ENCODE data around the gene PKHD1. TPM values are rescaled to one million over a fixed set of nuclear protein-coding genes. Genes with fewer than 3 reads are reported as not detected.

The PKHD1 gene
- total RNA-seq, 1 experiment from 2014 or later = 0.09 TPM

DNA sequence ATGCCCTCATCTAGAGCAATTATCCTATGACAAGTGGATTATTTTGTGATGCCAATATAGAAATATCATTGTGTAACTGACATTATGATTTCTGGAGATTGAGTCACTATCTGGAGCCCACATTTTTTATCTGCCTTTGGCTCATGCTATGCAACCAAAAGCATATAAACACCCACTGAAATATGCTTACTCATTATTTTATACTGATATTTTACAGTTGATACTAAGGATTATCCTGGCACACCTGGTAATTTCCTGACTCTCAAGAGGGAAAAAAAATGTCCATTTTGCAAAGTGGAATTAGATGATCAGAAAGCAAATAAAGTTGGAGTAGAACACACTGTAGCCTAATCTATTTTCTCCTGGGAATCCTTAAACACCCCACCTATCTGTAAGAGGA, 154.5 kb downstream of the PKHD1 start:
- H4K5ac ChIP-seq (ENCODE audit: insufficient read length, low read depth, low read length) = no peak overlapping the region
- no peaks in the 10 kb centered on the region for H3K9me3 ChIP-seq (ENCODE audit: control insufficient read depth, low read depth, low read length)
- H3K4me2 ChIP-seq (ENCODE audit: insufficient read depth, insufficient read length, low read length) = no peak overlapping the region
- H2BK15ac ChIP-seq (ENCODE audit: low read depth, low read length) = no peak overlapping the region
- no peaks in the 10 kb centered on the region; the same call in 1 of the 2 replicates for H3K4me1 ChIP-seq (ENCODE audit: insufficient read depth, low read length)
- H2BK120ac ChIP-seq (ENCODE audit: low read depth, low read length, poor library complexity, severe bottlenecking) = no peak overlapping the region
- no peak overlapping the region for H3K27ac ChIP-seq (ENCODE audit: insufficient read length, low read depth, low read length)
- no peaks in the 10 kb centered on the region for H3K79me1 ChIP-seq (ENCODE audit: insufficient read depth, low read depth, low read length, poor library complexity, severe bottlenecking)
- no peak overlapping the region for H4K91ac ChIP-seq (ENCODE audit: insufficient read length, low read depth, low read length)
- H4K20me1 ChIP-seq (ENCODE audit: control insufficient read depth, insufficient read depth, insufficient read length) = no peaks in the 10 kb centered on the region
- H2BK20ac ChIP-seq (ENCODE audit: low read depth, low read length, poor library complexity, severe bottlenecking) = no peak overlapping the region
- no peaks in the 10 kb centered on the region for H3K36me3 Mint-ChIP-seq (ENCODE audit: insufficient read depth in 1 of 3, low read depth in 3 of 3)
- H3K27ac Mint-ChIP-seq = no peak overlapping the region; a peak in 1 of 7 replicates
- no peaks in the 10 kb centered on the region for H3K27me3 Mint-ChIP-seq (ENCODE audit: low read depth)
- no peak overlapping the region for H2AK5ac ChIP-seq (ENCODE audit: insufficient read length, low read length)
- H3K4ac ChIP-seq (ENCODE audit: low read depth, low read length) = no peak overlapping the region
- no peak overlapping the region for H3K23ac ChIP-seq (ENCODE audit: insufficient read length, low read depth, low read length)
- no peak for DNase-seq
- H2BK5ac ChIP-seq (ENCODE audit: insufficient read length, low read length) = no peak overlapping the region
- H3K14ac ChIP-seq (ENCODE audit: insufficient read depth, low read length) = no peak overlapping the region
- H3K9me3 Mint-ChIP-seq = peaks cover 0 to under 1% of the 10 kb centered on the region in 2 experiments; a peak in 1 of 5 replicates
- no peak overlapping the region for H3K56ac ChIP-seq (ENCODE audit: insufficient read length, low read depth, low read length)
- H3K27me3 ChIP-seq (ENCODE audit: insufficient read depth, low read length) = no peaks in the 10 kb centered on the region
- TF ChIP-seq, protein P1, sequence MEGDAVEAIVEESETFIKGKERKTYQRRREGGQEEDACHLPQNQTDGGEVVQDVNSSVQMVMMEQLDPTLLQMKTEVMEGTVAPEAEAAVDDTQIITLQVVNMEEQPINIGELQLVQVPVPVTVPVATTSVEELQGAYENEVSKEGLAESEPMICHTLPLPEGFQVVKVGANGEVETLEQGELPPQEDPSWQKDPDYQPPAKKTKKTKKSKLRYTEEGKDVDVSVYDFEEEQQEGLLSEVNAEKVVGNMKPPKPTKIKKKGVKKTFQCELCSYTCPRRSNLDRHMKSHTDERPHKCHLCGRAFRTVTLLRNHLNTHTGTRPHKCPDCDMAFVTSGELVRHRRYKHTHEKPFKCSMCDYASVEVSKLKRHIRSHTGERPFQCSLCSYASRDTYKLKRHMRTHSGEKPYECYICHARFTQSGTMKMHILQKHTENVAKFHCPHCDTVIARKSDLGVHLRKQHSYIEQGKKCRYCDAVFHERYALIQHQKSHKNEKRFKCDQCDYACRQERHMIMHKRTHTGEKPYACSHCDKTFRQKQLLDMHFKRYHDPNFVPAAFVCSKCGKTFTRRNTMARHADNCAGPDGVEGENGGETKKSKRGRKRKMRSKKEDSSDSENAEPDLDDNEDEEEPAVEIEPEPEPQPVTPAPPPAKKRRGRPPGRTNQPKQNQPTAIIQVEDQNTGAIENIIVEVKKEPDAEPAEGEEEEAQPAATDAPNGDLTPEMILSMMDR (conservative IDR thresholded peaks at IDR 0.05) = no peak
- peaks cover 0 to 7% of the 10 kb centered on the region in 2 experiments; a peak in 2 of 4 replicates for H3K4me1 Mint-ChIP-seq
- no peaks in the 10 kb centered on the region for H3K79me2 ChIP-seq (ENCODE audit: insufficient read depth, low read length)
- no peak overlapping the region for H3K4me3 Mint-ChIP-seq
- no peak overlapping the region for H3T11ph ChIP-seq (ENCODE audit: low read length)
- no peak overlapping the region for H3K9ac ChIP-seq (ENCODE audit: extremely low read depth, insufficient read length, low read length)
- no peak overlapping the region for H2AFZ ChIP-seq (ENCODE audit: low read length)
- no peak overlapping the region for H3K18ac ChIP-seq (ENCODE audit: insufficient read length, low read depth, low read length)
- no peak overlapping the region for H4K8ac ChIP-seq (replicated peaks; ENCODE audit: insufficient read length, low read depth, low read length)
- no peaks in the 10 kb centered on the region for H3K23me2 ChIP-seq (ENCODE audit: insufficient read length, low read depth, low read length, poor library complexity, severe bottlenecking)
- H2BK12ac ChIP-seq (ENCODE audit: insufficient read length, low read depth, low read length) = no peak overlapping the region
